ENCODE data around the gene AOC1. TPM values are rescaled to one million over a fixed set of nuclear protein-coding genes. Genes with fewer than 3 reads are reported as not detected.

The AOC1 gene
- total and polyA plus RNA-seq, 7 donors = 1.4 to 155 (median 47.3) TPM; not detected in 3

DNA sequence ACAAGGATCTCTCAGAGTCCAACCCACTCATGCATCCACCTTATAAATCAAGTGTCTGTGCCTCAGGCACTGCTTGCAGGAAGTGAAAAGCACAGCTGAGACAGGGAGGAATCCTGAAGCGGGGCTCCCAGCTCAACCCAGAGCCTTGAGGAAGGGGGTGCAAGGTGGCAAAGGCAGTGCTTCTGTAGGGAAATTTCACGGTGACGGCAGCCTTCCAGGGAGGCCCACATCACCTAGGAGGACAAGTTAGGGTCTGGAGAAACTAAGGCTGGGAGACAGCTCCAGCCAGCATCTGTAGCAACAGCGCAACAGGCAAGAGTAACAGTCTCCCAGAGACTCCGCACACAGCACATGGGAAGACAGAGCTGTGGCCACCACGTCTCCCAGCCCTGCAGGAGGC is 2.7 kb downstream of the AOC1 start:
- TF ChIP-seq POLR2AphosphoS5 (IDR thresholded peaks at IDR 0.05) (no peak), EP300 (IDR thresholded peaks at IDR 0.05) (no peak), CTCF (IDR thresholded peaks at IDR 0.05) (no peak), POLR2A (IDR thresholded peaks at IDR 0.05) (no peak)
- 85 to 93% methylated on average over 6 of the region's 6 CpGs for WGBS, 2 donors
- H3K27ac ChIP-seq = no peak overlapping the region
- H3K4me1 ChIP-seq = no peaks in the 10 kb centered on the region
- DNase-seq = peak; percentile 32
- H3K27me3 ChIP-seq = peaks cover 0 to 10% (median 6%) of the 10 kb centered on the region in 3 donors
- no peaks in the 10 kb centered on the region for H3K9me3 ChIP-seq
- H3K4me3 ChIP-seq = no peak overlapping the region
- no peaks in the 10 kb centered on the region for H3K36me3 ChIP-seq
- intact Hi-C loops (cut with DNase I) = no loop called here

DNA sequence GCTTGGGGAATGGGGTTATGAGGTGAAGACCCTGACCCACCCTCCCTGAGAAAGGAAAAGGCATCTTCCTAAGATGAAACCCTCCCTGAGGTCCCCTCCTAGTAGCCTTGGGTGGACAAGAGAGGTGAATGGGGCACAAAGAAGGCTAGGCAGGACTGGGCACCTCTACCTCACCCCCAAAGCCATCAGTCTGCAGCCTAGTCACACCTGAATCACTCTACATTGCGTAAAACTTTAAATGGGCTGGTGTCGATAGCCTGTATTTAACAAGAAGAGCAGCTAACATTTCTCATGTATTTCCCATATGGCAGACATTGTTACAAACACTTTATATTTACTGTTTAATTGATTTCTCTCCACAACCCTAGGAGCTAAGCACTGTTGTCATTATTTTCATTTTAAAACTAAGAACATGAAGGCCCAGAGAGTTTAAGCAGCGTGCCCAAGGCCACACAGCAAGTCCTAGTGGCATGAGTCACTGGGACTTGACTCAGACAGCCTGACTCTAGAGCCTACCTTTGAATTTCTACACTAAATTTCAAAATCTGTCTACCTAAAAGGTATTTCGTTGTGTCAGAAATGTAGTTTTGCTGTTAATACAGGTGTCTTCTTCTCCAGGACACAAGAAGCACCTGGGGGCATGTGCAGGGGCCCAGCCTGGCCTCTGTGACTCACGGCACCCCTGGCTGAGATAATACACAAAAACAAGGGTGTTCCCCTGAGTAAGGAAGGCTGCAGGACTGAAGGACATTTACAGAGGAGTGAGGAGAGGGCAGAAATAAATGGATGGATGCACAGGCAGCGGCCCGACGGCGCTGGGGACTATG is 3.4 kb downstream of the AOC1 start:
- Histone ChIP-seq H3K9me3 (no peaks in the 10 kb centered on the region), H3K4me1 (no peaks in the 10 kb centered on the region)

GRCh38 chr7:150856303-150857275 is 4.3 kb downstream of the AOC1 start:
- Histone ChIP-seq H3K9me3 (no peaks in the 10 kb centered on the region), H3K27me3 (peaks cover 0 to 10% (median 6%) of the 10 kb centered on the region in 3 donors), H3K4me1 (no peaks in the 10 kb centered on the region), H3K4me3 (no peak overlapping the region), H3K27ac (no peak overlapping the region), H3K36me3 (no peaks in the 10 kb centered on the region)
- intact Hi-C loops (cut with DNase I) = no loop called here
- WGBS, 2 donors = 92 to 94% methylated on average over 26 of the region's 26 CpGs
- DNase-seq = peak; percentile 58
- TF ChIP-seq POLR2AphosphoS5 (IDR thresholded peaks at IDR 0.05) = no peak
- no peak for TF ChIP-seq CTCF (IDR thresholded peaks at IDR 0.05)
- no peak for TF ChIP-seq EP300 (IDR thresholded peaks at IDR 0.05)
- TF ChIP-seq POLR2A (IDR thresholded peaks at IDR 0.05) = no peak

More for the DNA sequence above, 3.4 kb downstream of the AOC1 start:
- TF ChIP-seq EP300 (IDR thresholded peaks at IDR 0.05) (no peak), POLR2A (IDR thresholded peaks at IDR 0.05) (no peak), POLR2AphosphoS5 (IDR thresholded peaks at IDR 0.05) (no peak), CTCF (IDR thresholded peaks at IDR 0.05) (no peak)
- Histone ChIP-seq H3K36me3 (no peaks in the 10 kb centered on the region), H3K4me3 (no peak overlapping the region), H3K27me3 (peaks cover 0 to 10% (median 6%) of the 10 kb centered on the region in 3 donors), H3K27ac (no peak overlapping the region)
- intact Hi-C loops (cut with DNase I) = no loop called here
- 92 to 93% methylated on average over 9 of the region's 9 CpGs for WGBS, 2 donors
- DNase-seq = peak; percentile 22

DNA sequence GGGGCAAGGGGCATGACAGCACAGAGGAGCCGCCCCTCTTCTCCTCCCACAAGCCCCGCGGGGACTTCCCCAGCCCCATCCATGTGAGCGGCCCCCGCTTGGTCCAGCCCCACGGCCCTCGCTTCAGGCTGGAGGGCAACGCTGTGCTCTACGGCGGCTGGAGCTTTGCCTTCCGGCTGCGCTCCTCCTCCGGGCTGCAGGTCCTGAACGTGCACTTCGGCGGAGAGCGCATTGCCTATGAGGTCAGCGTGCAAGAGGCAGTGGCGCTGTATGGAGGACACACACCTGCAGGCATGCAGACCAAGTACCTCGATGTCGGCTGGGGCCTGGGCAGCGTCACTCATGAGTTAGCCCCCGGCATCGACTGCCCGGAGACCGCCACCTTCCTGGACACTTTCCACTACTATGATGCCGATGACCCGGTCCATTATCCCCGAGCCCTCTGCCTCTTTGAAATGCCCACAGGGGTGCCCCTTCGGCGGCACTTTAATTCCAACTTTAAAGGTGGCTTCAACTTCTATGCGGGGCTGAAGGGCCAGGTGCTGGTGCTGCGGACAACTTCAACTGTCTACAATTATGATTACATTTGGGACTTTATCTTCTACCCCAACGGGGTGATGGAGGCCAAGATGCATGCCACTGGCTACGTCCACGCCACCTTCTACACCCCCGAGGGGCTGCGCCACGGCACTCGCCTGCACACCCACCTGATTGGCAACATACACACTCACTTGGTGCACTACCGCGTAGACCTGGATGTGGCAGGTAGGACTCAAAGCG is 5.1 kb downstream of the AOC1 start:
- intact Hi-C loops (cut with DNase I) = no loop called here
- TF ChIP-seq CTCF (IDR thresholded peaks at IDR 0.05) (no peak), POLR2A (IDR thresholded peaks at IDR 0.05) (no peak), EP300 (IDR thresholded peaks at IDR 0.05) (no peak), POLR2AphosphoS5 (IDR thresholded peaks at IDR 0.05) (no peak)
- DNase-seq = peak; percentile 46

More for the DNA sequence above, 5.1 kb downstream of the AOC1 start:
- Histone ChIP-seq H3K9me3 (no peaks in the 10 kb centered on the region), H3K36me3 (no peaks in the 10 kb centered on the region), H3K27me3 (peaks cover 0 to 10% (median 2%) of the 10 kb centered on the region in 3 donors), H3K27ac (no peak overlapping the region), H3K4me3 (no peak overlapping the region), H3K4me1 (no peaks in the 10 kb centered on the region)
- 94 to 96% methylated on average over 43 of the region's 43 CpGs for WGBS, 2 donors
